Measurements from ENCODE around the gene ATE1.
A peak's percentile ranks its signal among the peaks of the same experiment; 100 is the strongest.
"Not testable (repeated sequence)": the region's sequence is repeated elsewhere in the genome, so short reads cannot be mapped to it uniquely, and the experiment has no call there.

The ATE1 gene

DNA sequence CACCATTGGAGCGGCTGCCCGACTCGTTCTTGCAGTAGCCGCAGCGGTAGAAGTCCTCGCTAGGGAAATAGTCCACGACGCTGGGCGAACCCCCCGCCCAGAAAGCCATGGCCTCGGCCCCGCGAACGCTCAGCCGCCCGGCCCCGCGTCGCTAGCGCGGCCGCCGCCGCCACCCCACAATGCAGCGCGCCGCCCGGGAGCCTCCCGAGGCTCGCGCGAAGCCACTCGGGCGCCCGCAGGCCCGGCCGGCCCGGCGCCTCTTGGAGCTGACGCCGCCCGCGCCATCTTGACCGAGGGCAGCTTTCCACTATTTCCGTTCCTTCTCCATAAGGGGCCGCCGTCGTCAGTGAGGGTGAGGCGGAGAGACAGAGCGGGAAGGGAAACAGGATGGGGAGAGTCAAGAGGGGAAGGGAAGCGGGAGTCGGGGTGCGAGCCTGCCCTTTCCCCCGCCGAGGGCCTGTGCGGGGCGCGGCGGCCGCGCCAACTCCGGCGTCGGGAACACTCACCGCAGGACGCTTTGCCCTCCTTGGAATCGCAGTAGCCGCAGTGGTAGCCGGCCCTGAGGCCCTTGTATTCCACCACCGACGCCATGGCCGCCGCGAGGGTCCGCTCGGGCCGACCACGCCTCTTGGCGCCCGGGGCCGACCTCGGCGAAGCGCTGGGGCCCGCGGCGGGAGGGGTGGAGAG, at the start of gene ATE1:
Gene ATE1, minus strand, starts transcription at position 191 of the 687 bp plus-strand sequence. Its CDS starts 82 bp downstream, at position 109.
- DNase-seq, result peak; percentile 64 to 80 (median 76)

DNA sequence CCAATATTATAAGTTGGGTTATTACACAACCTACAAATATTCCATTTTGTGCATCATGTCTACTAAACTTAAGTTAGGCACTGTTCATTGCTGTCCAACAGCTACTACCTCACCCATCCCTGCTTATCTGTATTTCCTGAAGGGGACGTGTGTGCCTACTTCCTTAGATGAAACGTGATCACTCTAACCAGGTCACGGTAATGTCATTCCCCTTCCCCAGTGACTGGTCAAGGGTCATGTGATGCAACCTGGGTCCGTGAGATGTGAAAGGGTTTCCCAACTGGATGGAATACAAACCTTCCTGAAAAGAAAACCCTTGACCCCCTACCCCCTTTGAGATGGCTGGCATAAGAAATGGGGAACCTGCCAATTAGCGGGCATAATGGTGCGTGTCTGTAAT, 48.8 kb upstream of the ATE1 start:
- no peak for DNase-seq

DNA sequence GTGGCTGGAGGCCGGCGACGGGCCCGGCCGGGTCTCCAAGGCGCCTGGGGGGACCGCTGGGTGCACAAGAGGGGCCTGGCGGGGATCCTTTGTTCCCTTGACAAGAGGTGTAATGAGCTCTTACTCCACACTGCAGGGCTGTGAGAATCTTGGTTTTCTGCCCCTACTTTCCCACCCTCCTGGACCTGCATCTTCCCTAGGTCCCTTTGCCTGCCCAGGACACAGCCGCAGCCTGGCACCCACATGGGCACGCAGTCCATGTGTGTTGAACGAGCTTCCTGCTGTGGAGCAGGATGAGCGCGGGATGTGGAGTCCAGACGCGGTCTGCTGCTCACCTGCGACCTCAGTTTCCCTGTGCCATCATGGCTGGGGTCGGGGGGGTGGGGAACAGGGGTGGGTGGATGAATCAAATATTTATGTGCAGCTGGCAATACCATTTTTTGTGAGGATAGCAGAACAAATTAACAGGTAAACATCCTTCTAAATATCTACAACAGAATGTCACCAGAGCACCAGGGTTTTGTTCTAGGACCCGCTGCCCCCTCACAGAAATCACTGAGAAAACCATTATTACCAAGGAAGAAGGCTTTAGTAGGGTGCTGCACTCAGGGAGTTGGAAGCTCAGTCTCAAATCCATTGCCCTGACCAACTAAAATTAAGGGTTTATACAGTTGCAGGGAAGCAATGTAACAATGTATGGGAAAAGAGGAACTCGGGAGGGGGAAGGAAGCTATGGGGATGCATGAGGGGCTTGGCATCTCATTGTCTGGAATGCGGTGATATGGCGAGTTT, 47.7 kb upstream of the ATE1 start:
- DNase-seq, result no peak

DNA sequence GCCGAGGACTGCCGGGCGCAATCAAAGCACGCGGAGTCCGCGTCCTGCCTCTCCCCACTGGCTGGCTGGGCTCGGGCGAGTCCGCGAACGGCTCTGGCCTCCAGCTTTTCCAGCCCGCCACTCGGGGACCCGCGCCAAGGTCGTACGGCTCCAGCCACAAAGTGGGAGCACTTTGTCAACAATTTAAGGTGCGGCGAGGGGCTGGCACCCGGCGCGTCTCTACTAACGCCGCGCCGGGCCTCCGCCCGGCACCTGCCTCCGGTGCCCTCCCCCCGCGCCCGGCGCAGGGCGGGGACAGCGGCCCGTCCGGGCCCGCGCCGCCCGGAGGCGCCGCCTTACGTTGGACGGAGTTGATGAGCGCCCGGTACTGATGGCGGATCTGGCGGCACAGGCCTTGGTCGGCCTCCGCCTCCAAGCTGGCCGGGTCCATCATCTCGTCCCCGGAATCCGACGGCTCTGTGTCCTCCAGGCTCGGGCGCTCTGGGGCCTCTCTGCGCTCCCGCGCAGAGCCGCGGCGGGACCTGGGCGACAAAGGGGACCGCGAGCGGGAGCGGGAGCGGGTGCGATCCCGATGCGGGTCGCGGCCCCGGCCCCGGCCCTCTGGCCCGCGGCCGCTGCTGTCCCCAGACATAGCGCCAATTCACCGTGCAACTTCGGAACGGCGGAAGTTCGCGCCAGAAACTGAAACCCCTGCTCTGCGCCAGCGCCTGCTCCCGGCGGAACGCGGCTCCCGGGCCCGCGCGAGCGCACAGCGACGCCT, 46.9 kb upstream of the ATE1 start, which contains the start of gene NSMCE4A:
Gene NSMCE4A, minus strand, starts transcription at position 683 of the 760 bp plus-strand sequence. Its CDS starts 52 bp downstream, at position 631.
- DNase-seq, result peak; percentile 31 to 68 (median 38)

DNA sequence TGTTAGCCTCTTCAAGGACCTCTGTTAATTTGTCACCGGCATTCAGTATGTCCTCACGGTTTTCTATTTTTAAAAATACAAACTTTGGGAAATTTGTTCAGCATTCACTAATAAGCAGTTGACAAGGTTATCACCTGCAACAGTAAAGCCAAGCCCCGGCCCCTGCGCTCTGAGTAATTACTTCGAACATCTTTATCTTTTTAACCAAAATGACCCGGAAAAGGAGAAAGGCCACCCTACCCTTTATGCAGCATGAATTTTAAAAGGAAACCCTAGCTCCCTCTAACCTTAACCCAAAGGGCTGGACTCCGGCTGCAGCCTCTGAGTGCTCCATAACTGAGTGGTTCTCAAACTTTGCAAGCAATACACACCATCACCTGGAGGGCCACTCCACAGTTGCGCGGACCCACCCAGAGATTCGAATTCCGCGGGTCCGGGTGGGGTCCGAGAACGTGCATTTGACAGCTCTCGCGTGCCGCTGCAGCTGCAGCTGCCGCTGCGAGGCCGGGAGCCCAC, 46.2 kb upstream of the ATE1 start:
- DNase-seq, result no peak

DNA sequence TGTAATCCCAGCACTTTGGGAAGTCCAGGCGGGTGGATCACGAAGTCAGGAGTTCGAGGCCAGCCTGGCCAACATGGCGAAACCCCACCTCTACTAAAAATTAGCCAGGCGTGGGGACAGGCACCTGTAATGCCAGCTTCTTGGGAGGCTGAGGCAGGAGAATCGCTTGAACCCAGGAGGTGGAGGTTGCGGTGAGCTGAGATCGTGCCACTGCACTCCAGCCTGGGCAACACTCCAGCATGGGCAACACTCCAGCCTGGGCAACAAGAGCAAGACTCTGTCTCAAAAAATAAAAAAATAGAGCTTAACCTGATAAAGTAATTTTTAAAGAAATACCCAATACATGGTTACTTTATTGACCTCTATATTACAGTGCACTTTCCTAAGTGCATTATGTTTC, 41.3 kb upstream of the ATE1 start:
- DNase-seq, result not testable (repeated sequence)

DNA sequence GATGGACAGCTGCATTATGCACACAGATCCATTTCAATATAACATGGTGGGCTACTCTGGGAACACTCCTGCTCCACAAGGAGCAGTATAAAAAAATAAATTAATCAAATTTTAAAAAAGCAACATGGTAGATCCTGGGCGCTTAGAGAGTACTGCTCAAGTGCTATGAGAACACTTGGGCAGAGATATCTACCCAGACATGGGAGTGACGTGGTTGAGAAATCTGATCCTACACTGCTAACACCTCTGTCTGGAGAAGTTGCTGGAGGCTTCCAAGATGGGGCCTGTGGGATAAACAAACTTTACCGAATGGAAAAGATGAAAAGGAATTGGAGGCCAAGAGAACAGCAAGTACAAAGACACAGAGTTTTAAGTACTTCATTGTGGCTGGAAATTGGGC, 38.2 kb upstream of the ATE1 start:
- DNase-seq, result no peak

DNA sequence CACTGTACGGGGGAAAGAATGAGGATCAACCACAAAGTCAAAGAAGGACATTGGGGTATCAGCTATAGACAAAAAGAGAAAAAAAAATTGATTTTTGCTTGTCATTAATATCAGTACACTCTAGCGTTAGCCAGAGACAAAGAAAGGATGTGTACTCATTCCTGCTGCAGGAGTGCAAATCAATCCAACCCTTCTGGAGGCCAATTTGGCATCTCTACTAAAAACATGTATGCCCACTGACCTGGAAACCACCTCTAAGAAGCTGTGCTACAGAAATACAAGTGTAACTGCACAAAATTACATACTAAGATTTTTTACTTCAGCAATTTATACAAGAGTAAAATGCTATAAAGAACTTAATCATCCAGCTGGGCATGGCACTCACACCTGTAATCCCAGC, 33.6 kb upstream of the ATE1 start:
- no peak for DNase-seq

DNA sequence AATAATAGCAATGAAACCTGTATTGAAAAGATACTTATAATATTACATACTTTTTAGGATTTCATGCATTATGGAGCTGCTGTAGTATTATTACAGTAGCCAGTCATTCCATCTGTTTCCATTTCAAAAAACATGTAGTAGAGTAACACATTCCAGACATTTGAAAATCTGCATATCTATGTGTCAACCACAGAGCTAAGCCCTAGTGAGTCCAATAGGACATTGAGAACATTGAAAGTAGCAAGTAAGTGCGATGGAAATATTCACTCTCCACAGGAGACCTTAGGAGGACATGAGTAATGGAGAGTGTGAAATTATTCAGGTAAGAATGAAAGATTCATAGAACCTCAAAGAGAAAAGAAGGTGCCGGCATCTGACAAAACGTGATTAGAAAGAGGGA, 31.8 kb upstream of the ATE1 start:
- no peak for DNase-seq

DNA sequence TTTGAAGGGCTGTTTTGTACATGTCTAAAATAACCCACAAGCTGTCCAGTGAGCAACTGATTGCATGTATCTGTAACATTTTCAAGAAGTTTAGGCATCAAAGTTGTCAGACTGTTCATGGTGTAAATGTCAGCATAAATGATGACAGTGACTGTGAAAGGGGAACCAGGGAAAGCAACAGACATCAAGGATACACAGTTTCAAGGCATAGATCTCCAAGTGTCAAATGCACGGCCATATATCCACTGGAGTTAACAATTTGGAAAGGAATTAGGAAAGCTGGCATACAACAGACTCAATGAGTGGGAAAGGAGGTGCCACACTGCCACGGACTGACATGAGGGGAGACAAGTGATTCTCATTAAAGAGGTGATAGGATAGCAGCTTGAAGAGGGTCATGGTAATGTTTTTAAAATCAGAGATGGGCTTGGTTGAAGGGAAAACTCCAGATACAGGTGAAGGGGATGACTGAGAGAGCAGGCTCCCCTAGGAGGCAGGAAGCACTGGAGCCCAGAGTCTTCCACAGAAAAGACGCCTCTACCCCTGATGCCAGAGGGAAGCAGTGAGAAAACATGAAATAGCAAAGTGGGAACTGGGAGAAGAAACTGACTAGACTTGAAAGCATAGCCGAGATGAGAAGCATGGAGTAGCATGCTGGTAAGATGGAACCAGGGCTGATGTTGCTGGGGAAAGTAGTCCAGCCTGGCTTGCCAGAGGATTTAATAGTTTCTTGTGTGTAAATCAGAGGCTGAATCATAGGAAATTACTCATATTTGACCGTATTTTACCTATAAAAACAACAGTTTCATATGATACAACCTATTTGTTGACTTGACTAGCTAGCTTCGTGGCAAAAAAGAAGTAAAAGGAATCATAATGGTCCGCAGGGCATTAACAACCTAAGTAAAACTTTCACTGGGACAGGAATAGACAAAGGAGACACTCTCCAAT, 28.6 kb upstream of the ATE1 start:
- no peak for DNase-seq

DNA sequence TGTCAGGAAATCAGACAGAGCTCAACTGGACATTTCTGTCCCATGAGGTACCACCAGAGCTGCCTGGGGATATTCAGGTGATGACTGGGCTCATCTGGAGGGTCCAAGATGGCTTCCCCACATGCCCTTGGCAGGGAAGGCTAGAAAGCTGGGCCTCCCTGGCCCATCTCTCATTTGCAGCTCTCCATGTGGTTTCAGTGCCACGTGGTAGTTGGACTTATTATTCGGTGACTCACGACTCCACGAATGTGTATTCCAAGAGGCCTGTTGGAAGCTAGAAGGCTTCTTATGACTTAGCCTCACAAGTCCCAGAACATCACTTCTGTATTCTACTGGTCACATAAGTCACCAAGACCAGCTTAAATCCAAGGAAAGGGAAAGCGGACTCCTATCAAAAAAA, 24.4 kb upstream of the ATE1 start:
- DNase-seq, result no peak

DNA sequence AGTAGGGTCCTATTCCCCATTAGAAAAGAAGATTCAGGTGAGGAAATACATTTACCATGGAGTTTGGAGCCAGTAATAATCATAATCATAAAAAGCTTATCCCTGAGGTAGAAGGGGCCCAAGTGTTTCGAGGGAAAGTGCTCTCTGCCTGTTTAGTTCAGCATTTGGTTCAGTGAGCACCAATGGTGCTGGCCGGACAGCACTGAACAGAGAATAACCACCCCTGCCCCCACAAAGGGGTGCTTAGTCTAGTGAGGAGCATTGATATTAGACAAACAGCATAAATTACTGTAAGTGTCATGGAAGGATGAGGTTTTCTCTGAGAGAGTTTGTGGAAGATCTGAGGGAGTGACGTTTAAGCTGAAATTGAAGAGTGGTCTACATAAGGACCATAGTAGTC, 21.6 kb upstream of the ATE1 start:
- no peak for DNase-seq

DNA sequence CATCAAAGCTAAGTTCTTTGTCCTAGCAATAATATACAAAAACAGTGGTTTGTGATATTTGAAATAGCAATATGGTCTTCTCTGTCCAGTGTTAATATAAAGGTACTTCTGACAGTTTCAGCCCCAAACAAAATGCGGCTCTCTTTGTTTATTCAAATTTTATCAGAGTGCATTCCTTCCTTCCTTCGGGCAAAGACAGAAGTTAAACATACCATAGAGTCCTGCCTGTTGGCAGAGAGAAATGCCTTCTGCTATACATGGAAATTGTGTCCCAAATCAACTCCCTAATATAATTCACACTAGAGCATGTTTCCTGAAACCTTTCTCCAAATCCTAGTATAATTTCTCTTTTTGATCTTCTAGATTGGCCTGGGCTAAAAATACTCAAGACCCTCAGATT, 21.2 kb upstream of the ATE1 start:
- no peak for DNase-seq

DNA sequence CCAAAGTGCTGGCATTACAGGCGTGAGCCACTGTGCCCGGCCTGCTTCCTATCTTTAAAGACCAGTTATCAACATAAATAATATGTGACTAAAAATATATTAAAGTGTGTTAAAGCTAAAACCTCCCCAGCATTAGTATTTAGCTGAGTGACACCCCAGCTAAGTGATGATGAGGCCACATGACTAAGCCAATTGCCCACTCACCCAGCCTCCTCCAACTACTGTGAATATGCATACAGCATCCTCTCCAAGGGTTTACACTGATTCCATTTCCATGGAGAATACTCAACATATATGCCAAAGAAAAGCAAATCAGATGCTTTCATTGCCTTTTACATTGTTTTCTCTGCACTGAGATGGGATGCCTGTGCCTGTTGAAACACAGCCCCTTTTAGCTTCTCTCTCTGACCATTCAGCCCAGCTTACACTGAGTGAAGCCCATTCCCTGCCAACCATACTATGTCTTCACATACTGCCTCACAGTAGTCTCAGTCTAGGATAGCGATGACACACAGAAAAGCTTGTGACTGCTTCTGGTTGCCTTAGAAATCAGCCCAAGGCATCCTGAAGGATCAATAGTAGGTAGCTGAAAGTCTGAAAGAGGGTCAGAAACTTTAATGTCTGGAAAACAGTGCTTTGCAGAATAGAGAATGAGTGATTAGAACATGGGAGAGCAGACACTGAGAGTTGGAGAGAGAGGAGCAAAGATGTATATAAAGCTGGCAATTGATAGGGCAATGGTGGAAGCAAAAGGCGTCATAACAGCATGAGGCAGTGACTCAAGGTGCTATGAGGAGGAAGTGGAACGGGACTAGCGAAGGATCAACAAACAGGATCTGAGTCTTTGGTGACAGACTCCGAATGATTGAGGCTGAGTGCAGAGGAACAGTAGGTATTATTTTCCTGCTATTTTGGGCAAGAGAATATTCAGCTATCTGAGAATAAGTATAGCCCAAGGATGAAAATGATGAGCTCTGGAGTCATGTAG, 19.8 kb upstream of the ATE1 start:
- DNase-seq, result no peak

DNA sequence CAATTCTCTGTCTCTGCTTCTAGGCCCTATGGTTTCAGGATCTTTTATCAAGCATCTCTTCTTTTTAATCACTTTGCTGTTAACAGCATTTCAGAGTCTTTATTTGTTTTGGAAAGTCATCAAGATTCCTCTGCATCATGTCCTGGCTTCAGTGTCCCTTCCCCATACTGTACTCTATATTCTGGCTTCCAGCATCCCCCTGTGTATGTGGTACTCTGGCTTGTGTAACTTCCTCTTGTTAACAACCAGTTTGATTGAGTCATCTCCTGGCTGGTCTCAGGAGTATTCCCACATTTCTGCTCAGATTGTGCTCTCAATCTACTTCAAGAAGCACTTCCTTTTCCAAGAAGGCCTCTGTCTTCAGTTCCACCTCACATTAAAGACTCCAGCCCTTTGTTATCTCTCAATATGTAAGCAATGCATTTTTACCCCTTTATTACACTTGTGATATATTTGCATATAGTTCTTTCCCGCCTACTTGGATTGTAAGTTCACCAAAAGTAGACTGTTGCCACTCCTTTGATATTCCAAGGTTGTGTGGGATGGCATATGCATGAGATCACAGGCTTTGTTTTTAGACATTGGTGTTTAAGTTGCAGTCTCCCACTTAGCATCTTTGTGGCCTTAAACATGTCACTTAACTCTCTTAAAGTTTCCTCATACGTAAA, 15.1 kb upstream of the ATE1 start:
- no peak for DNase-seq

DNA sequence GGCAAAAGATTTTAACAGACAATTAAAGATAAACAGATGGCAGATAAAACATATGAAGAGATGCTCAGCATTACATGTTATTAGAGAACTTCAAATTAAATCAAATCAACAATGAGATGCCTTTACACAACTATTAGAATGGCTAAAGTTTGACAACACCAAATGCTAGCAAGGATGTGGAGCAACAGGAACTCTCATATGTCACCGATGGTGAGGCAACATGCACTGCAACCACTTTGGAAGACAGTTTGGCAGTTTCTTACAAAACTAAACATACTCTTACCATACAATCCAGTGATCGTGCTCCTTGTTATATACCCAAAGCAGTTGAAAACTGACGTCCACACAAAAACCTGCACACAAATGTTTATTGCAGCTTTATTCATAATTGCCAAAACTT, 13.7 kb upstream of the ATE1 start:
- no peak for DNase-seq

DNA sequence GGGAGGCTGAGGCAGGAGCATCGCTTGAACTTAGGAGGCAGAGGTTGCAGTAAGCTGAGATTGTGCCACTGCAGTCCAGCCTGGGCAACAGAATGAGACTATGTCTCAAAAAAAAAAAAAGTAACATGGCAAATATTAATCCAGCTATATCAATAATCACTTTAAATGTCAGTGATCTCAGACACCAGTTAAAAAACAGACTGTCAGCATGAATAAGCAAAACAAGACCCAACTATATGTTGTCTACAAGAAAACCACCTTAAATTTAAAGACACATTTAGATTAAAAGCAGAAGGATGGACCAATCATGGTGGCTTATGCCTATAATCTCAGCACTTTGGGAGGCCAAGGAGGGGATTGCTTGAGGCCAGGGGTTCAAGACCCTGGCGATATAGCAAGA, 8.5 kb upstream of the ATE1 start:
- DNase-seq, result no peak

DNA sequence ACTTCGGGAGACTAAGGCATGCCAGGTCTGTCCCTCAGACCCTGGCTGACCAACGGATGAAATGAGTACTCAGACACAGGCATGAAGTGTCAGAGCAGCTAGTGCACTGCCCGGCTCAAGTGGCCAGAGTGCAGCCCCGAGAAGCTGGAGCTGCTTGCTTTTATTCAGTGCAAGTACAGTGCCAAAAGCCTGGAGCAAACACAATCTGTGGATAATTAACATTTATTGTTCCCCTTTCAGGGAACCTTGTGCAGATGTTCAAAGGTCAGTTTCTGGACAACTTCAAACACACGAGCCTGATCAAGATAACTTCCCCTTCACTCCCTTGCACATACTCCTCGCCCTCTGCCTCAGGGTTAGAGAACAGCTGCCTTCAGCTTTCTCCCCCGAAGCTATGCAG, 7.9 kb upstream of the ATE1 start:
- DNase-seq, result no peak

DNA sequence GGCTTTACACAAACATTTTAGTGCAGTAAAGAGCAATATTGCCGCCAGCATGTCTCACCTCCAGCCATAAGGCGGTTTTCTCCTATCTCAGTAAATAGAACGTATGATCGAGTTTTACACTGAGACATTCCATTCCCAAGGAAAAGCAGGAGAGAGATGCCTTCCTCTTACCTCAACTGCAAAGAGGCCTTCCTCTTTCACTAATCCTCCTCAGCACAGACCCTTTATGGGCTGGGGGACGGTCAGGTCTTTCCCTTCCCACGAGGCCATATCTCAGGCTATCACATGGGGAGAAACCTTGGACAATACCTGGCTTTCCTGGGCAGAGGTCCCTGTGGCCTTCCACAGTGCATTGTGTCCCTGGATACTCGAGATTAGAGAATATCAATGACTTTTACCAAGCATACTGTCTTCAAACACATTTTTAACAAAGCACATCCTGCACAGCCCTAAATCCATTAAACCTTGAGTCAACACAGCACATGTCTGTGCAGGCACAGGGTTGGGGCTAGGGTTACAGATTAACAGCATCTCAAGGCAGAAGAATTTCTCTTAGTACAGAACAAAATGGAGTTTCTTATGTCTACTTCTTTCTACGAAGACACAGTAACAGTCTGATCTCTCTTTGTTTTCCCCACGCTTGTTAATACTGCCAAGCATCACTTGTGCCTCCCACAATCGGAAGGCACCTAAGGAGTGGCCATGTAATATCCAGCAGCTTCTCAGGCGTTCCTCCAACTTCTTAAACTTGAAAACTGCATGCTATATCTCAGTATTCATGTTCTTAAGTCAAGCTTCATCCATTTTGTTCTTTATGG, 2.6 kb upstream of the ATE1 start:
- not testable (repeated sequence) for DNase-seq
